GM12878 (cell line): Measurements from ENCODE around the gene AKT3. TPM values are rescaled to one million over a fixed set of nuclear protein-coding genes. Genes with fewer than 3 reads are reported as not detected.
A peak's percentile ranks its signal among the peaks of the same experiment; 100 is the strongest.

Source experiments
- ATAC-seq: fragments of 200-7000 bp; cut with Tn5 transposase; 3 replicates; pipeline ENCODE4 v1.9.1; 2020; ENCODE audit warnings: mild to moderate bottlenecking, moderate library complexity
- BruUV-seq: library from RNA; stranded (reverse); fragments of 400-500 nt; replicated peaks from 2 replicates; lab custom pipeline; 2021; lab: Mats Ljungman, UMichigan
- CTCF ChIA-PET: fragments of 300-600 bp; sonication (Branson Sonifier 250); formaldehyde crosslinking; extraction: SDS; loops from one replicate; lab custom pipeline; 2021; ENCODE audit warnings: inconsistent platforms; lab: Yijun Ruan, JAX
- POLR2A ChIA-PET: fragments of 350-600 bp; formaldehyde crosslinking; extraction: SDS; loops from one replicate; lab custom pipeline; 2021; ENCODE audit warnings: inconsistent platforms; lab: Charles Lee
- RAD21 ChIA-PET: fragments of 300-600 bp; sonication (Branson Sonifier 250); formaldehyde crosslinking; loops from one replicate; lab custom pipeline; 2023; ENCODE audit warnings: antibody characterized with exemption; ENCODE audit not compliant: unreplicated experiment; lab: Charles Lee
- SMC1A ChIA-PET: fragments of 300-600 bp; sonication (Branson Sonifier 250); formaldehyde crosslinking; loops from one replicate; lab custom pipeline; 2023; ENCODE audit not compliant: unreplicated experiment, uncharacterized antibody; lab: Charles Lee
- DNase-seq: peaks from one replicate; pipeline ENCODE4 v3.0.0-alpha.2; 2011; ENCODE audit warnings: low read depth, low spot score
- FAIRE-seq: peaks from 3 replicates; lab custom pipeline; 2011; peaks lifted over from hg19 to GRCh38; lab: Jason Lieb, UNC
- H2AFZ ChIP-seq: 2 replicates; pipeline ENCODE4 v1.6.0; 2011; ENCODE audit warnings: low read depth, low read length, control low read depth; ENCODE audit not compliant: control insufficient read depth
- H3K27ac ChIP-seq: 2 replicates; pipeline ENCODE4 v1.5.1; 2011; ENCODE audit warnings: control low read depth; ENCODE audit not compliant: control insufficient read depth, insufficient read depth
- H3K27me3 ChIP-seq, 2 experiments: replicated peaks in 1 of 2; 2 replicates each; pipeline versions ENCODE4 v1.6.0 to v1.6.1; 2011; ENCODE audit warnings: low read length in 1 of 2; ENCODE audit not compliant: control insufficient read depth in 2 of 2, insufficient read depth in 2 of 2
- H3K36me3 ChIP-seq, 2 experiments: 2 replicates each; pipeline ENCODE4 v1.5.1; 2011; ENCODE audit warnings: low read length in 1 of 2; ENCODE audit not compliant: control insufficient read depth in 2 of 2, insufficient read depth in 2 of 2
- H3K4me1 ChIP-seq: 2 replicates; pipeline ENCODE4 v1.6.1; 2011; ENCODE audit warnings: mild to moderate bottlenecking, low read length, moderate library complexity, mixed read lengths; ENCODE audit not compliant: control insufficient read depth, insufficient read depth
- H3K4me2 ChIP-seq: 2 replicates; pipeline ENCODE4 v1.6.0; 2011; ENCODE audit warnings: control low read depth; ENCODE audit not compliant: control insufficient read depth, insufficient read depth
- H3K4me3 ChIP-seq: fragments of 200-600 bp; sonication (generic); 2 replicates; pipeline ENCODE4 v1.5.1; 2016
- H3K79me2 ChIP-seq: 2 replicates; pipeline ENCODE4 v1.6.0; 2011; ENCODE audit warnings: low read length; ENCODE audit not compliant: control insufficient read depth, insufficient read depth
- H3K9ac ChIP-seq: 2 replicates; pipeline ENCODE4 v1.8.0; 2011; ENCODE audit warnings: low read length, control low read depth, mixed read lengths; ENCODE audit not compliant: control insufficient read depth, insufficient read depth
- H3K9me3 ChIP-seq: replicated peaks from 3 replicates; pipeline ENCODE4 v1.5.1; 2011; ENCODE audit warnings: mild to moderate bottlenecking, low read length; ENCODE audit not compliant: control insufficient read depth, insufficient read depth
- H4K20me1 ChIP-seq: 2 replicates; pipeline ENCODE4 v1.6.0; 2011; ENCODE audit not compliant: control insufficient read depth, insufficient read depth
- CBX3 ChIP-seq: fragments of 200-600 bp; sonication (generic); IDR thresholded peaks from 2 replicates; pipeline ENCODE4 v1.6.1; 2016; ENCODE audit warnings: low read depth, borderline replicate concordance
- EP300 ChIP-seq, 2 experiments: fragments of 150-350 bp in 1 of 2; IDR thresholded peaks; 2 replicates each; pipeline ENCODE4 v1.6.1; 2011 to 2012; ENCODE audit warnings: low read depth in 2 of 2, low read length in 2 of 2, borderline replicate concordance in 1 of 2, improper control_type of control experiment in 1 of 2, inconsistent platforms in 1 of 2; ENCODE audit not compliant: control insufficient read depth in 1 of 2
- GATAD2B ChIP-seq: fragments of 450-650 bp; conservative IDR thresholded peaks from 2 replicates; pipeline ENCODE4 v1.6.1; 2017; ENCODE audit warnings: low read depth, mild to moderate bottlenecking, moderate library complexity
- IKZF2 ChIP-seq, 2 experiments: fragments of 450-650 bp; IDR thresholded peaks; 2 replicates each; pipeline ENCODE4 v1.6.1; 2017; ENCODE audit warnings: mild to moderate bottlenecking in 2 of 2, moderate library complexity in 2 of 2
- MEF2A ChIP-seq: IDR thresholded peaks from 2 replicates; pipeline ENCODE4 v1.6.1; 2011; ENCODE audit warnings: low read depth, mild to moderate bottlenecking, low read length, moderate library complexity; ENCODE audit not compliant: insufficient read depth
- NFYA ChIP-seq: IDR thresholded peaks from 2 replicates; pipeline ENCODE4 v1.6.1; 2011; ENCODE audit warnings: low read depth, mild to moderate bottlenecking, low read length, improper control_type of control experiment, borderline replicate concordance
- POLR2A ChIP-seq: IDR thresholded peaks from 2 replicates; pipeline ENCODE4 v1.6.1; 2011; ENCODE audit warnings: low read depth, mild to moderate bottlenecking, low read length
- RBBP5 ChIP-seq: fragments of 200-600 bp; sonication (generic); conservative IDR thresholded peaks from 2 replicates; pipeline ENCODE4 v1.6.1; 2016
- SUPT20H ChIP-seq: IDR thresholded peaks from 2 replicates; pipeline ENCODE4 v1.6.1; 2011; ENCODE audit warnings: low read depth, mild to moderate bottlenecking, low read length, moderate library complexity, borderline replicate concordance; ENCODE audit not compliant: control insufficient read depth
- ZNF622 ChIP-seq: fragments of 450-650 bp; IDR thresholded peaks from 2 replicates; pipeline ENCODE4 v1.6.1; 2017; ENCODE audit warnings: mild to moderate bottlenecking, inconsistent platforms
- WGBS: methylation state at CpG from one replicate; pipeline ENCODE4 v1.1.6; 2016; ENCODE audit warnings: low lambda C conversion rate; ENCODE audit not compliant: insufficient replicate concordance, insufficient coverage; ENCODE audit errors: missing lambda C conversion rate; 5-methylcytosine and 5-hydroxymethylcytosine counted together
- in situ Hi-C: fragments of 300-500 bp; cut with MboI; formaldehyde crosslinking; loops from 9 replicates; pipeline ENCODE4 v1.14.3; 2018; ENCODE audit warnings: mixed read lengths
- intact Hi-C: fragments of 100-400 bp; cut with micrococcal nuclease; formaldehyde crosslinking; loops from one replicate; pipeline ENCODE4 v1.14.2; 2022; ENCODE audit not compliant: unreplicated experiment
- polyA plus RNA-seq, 11 experiments: library from polyadenylated mRNA; depleted of rRNA in 4 of 11; unstranded in 6 of 11; stranded (reverse) in 5 of 11; fragments of >200 nt; fragmentation: Nextera tagmentation in 4 of 11; fragmentation: Illumina TruSeq in 1 of 11; extraction: Ambion mirVana in 4 of 11; extraction: Trizol in 1 of 11; gene quantifications; 1 replicate in 1 of 11; 2 replicates in 10 of 11; pipeline versions ENCODE4 v1.2.1 to v1.2.3, GENCODE V29; 2011 to 2016; ENCODE audit warnings: inconsistent platforms in 2 of 11, missing spikeins in 2 of 11, low read depth in 1 of 11
- total RNA-seq, 4 experiments: library from RNA; depleted of rRNA in 3 of 4; stranded (reverse); fragments of >200 nt in 3 of 4; fragmentation: Illumina TruSeq in 1 of 4; extraction: Trizol in 1 of 4; gene quantifications; 2 replicates each; pipeline versions ENCODE4 v1.2.1 to v1.2.3, GENCODE V29; 2013 to 2021
- TF ChIP-seq, protein P1 (sequence below): fragments of 450-650 bp; IDR thresholded peaks from 2 replicates; pipeline ENCODE4 v1.6.1; 2017; ENCODE audit warnings: low read depth, mild to moderate bottlenecking, moderate library complexity

The AKT3 gene
- total and polyA plus RNA-seq, 10 of the 15 experiments (the other 5 are each of a cell fraction or from before 2014, with no cell fraction given): 0.03 to 0.56 (median 0.19) TPM

DNA sequence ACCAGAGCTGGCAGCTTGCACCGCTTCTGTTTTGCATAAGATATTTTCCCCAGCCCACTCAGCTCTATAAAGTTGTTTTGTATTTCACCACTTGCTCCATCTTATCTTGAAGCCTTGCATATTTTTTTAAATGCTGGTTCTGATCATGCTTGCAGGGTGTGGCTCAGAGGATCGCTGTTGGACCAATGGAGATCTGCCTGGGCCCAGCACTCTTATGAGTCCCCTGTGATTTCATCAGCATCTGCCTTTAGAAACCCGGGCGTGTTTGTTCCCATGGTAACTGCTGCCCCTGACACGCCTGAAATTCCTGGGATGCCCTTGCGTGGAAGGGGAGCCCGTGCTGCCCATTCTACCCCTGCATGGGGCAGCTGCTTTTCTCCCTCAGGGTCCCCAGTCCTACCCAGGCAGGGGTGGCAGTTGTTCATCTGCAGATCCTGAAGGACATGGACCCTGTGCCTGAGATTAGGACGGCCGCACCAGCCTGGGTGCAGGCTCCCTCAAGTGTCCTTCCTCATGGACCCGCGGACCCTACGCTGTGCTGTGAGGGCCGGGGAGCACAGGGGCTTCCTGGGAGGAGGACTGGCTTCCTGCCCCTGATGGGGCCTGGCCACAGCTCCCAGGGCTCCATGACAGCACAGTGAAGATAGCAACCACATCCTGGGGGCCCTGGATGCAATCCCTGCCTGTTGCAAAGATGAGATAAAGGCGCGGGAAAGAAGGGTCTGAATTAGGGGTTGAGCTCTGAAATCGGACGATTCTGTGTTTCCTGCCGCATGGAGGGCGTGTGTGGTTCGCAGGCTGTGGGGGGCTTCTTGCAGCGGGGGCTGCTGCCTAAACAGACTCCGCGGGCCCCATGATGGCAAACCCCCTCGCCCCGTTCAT is 367.7 kb downstream of the AKT3 start:
- Histone ChIP-seq H3K9me3 (no peaks in the 10 kb centered on the region), H3K4me3 (0 out of 2 replicates have a peak overlapping the region, but pooled peaks have one; percentile 27), H3K27me3 (no peaks in the 10 kb centered on the region; a peak in 2 of 4 replicates), H3K4me1 (peaks cover 4% of the 10 kb centered on the region; the same call in 1 of the 2 replicates), H3K36me3 (no peaks in the 10 kb centered on the region), H3K27ac (no peak overlapping the region), H3K4me2 (peak overlapping the region; percentile 63; the same call in 1 of the 2 replicates), H2AFZ (no peak overlapping the region; the same call in none of the 2 replicates), H3K9ac (no peak overlapping the region), H3K79me2 (no peaks in the 10 kb centered on the region), H4K20me1 (no peaks in the 10 kb centered on the region)
- ATAC-seq (no peak), FAIRE-seq (no peak), DNase-seq (no peak)
- POLR2A ChIA-PET: no interaction called here
- RAD21 ChIA-PET: no interaction called here
- SMC1A ChIA-PET: no interaction called here
- in situ Hi-C loops: no loop called here
- CTCF ChIA-PET: no interaction called here
- no TSS peak for BruUV-seq
- intact Hi-C loops: no loop called here
- no peak for TF ChIP-seq NFYA
- WGBS: 67% methylated on average over 25 of the region's 25 CpGs

DNA sequence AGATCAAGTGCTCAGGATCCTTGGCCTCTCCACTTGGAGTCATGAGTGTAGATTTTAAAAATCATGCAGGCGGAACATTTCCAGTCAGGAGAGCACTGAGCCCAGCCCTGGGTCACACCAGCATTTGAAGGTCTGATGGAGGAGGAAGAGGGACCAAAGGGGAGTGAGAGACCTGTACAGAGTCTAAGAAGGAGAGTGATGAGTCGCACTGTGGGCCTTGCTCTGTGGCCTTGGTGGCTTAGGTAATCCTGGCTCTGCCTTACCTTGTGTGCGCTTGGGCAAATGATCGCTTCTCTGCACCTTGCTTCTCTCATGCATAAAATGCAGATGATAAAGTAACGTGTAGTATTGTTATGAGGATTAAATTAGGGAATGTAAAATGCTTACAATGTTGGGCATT is 368.9 kb downstream of the AKT3 start:
- in situ Hi-C loops: no loop called here

More for the DNA sequence above, 368.9 kb downstream of the AKT3 start:
- ChIA-PET SMC1A (no interaction called here), RAD21 (no interaction called here)
- no peak overlapping the region for H3K9ac ChIP-seq
- H3K4me1 ChIP-seq: peaks cover 4% of the 10 kb centered on the region; the same call in 1 of the 2 replicates
- no peak overlapping the region for H2AFZ ChIP-seq
- no peak for TF ChIP-seq SUPT20H
- TF ChIP-seq RBBP5: no peak
- no peak for TF ChIP-seq ZNF622
- TF ChIP-seq MEF2A: no peak
- no peak for TF ChIP-seq GATAD2B
- no peak for TF ChIP-seq EP300 (IDR thresholded peaks at IDR 0.05; ENCODE audit: borderline replicate concordance in 1 of 2, control insufficient read depth in 1 of 2, low read depth in 2 of 2, low read length in 2 of 2)
- no peak for TF ChIP-seq IKZF2 (IDR thresholded peaks at IDR 0.05)
- TF ChIP-seq CBX3: no peak
- no peak for TF ChIP-seq POLR2A
- TF ChIP-seq, protein P1, sequence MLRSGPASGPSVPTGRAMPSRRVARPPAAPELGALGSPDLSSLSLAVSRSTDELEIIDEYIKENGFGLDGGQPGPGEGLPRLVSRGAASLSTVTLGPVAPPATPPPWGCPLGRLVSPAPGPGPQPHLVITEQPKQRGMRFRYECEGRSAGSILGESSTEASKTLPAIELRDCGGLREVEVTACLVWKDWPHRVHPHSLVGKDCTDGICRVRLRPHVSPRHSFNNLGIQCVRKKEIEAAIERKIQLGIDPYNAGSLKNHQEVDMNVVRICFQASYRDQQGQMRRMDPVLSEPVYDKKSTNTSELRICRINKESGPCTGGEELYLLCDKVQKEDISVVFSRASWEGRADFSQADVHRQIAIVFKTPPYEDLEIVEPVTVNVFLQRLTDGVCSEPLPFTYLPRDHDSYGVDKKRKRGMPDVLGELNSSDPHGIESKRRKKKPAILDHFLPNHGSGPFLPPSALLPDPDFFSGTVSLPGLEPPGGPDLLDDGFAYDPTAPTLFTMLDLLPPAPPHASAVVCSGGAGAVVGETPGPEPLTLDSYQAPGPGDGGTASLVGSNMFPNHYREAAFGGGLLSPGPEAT: no peak
- TF ChIP-seq, all 136 proteins: peak for 0
- H3K27ac ChIP-seq: no peak overlapping the region
- POLR2A ChIA-PET: interaction anchor here (0.6 kb wide), 1 partner anchor 621 kb away, joined by 3 read pairs; no protein-coding TSS in a partner anchor
- FAIRE-seq: no peak
- no peaks in the 10 kb centered on the region for H4K20me1 ChIP-seq
- CTCF ChIA-PET: no interaction called here
- H3K27me3 ChIP-seq: no peaks in the 10 kb centered on the region; a peak in 2 of 4 replicates
- no peaks in the 10 kb centered on the region for H3K79me2 ChIP-seq
- DNase-seq: no peak
- no TSS peak for BruUV-seq
- H3K4me3 ChIP-seq: no peak overlapping the region
- no peaks in the 10 kb centered on the region for H3K9me3 ChIP-seq
- intact Hi-C loops: no loop called here
- no peaks in the 10 kb centered on the region for H3K36me3 ChIP-seq
- 97% methylated on average over 5 of the region's 5 CpGs for WGBS
- no peak for ATAC-seq
- H3K4me2 ChIP-seq: no peak overlapping the region
